HepG2 (cell line): ENCODE measurements around the gene UGT2B28. TPM values are rescaled to one million over a fixed set of nuclear protein-coding genes. Genes with fewer than 3 reads are reported as not detected.

Experiments used
- ATAC-seq: fragments of 200-7000 bp; cut with Tn5 transposase; 3 replicates; pipeline ENCODE4 v1.9.1; 2020; ENCODE audit warnings: mild to moderate bottlenecking, moderate library complexity
- BruUV-seq: library from RNA; stranded (reverse); fragments of 400-500 nt; replicated peaks from 2 replicates; lab custom pipeline; 2021; lab: Mats Ljungman, UMichigan
- CTCF ChIA-PET: fragments of 300-600 bp; formaldehyde crosslinking; extraction: SDS; loops from one replicate; lab custom pipeline; 2021; ENCODE audit warnings: low total read pairs, inconsistent platforms, low intra/inter-chr PET ratio; lab: Yijun Ruan, JAX
- POLR2A ChIA-PET: fragments of 350-600 bp; sonication (Branson Sonifier 250); formaldehyde crosslinking; loops from one replicate; lab custom pipeline; 2020; ENCODE audit warnings: antibody characterized with exemption, inconsistent platforms; lab: Yijun Ruan, JAX
- DNase-seq: peaks from one replicate; pipeline ENCODE4 v3.0.0-alpha.2; 2015; ENCODE audit warnings: low spot score
- FAIRE-seq: peaks from 3 replicates; lab custom pipeline; 2011; peaks lifted over from hg19 to GRCh38; lab: Jason Lieb, UNC
- H2AFZ ChIP-seq: one replicate; pipeline ENCODE4 v1.6.1; 2011; ENCODE audit warnings: low read length, inconsistent platforms
- H3K27ac ChIP-seq: fragments of 300-600 bp; 3 replicates; pipeline ENCODE4 v1.8.0; 2011; ENCODE audit warnings: mixed run types, mild to moderate bottlenecking, mixed read lengths, low read length, inconsistent platforms; ENCODE audit not compliant: insufficient read depth; ENCODE audit errors: extremely low read length
- H3K27me3 ChIP-seq, 2 experiments: fragments of 200-600 bp in 1 of 2; 2 replicates in 1 of 2; 3 replicates in 1 of 2; pipeline versions ENCODE4 v1.6.0 to v1.8.0; 2011; ENCODE audit warnings: low read length in 2 of 2, mild to moderate bottlenecking in 2 of 2, moderate library complexity in 2 of 2, inconsistent platforms in 1 of 2; ENCODE audit not compliant: insufficient read depth in 2 of 2, control insufficient read depth in 1 of 2
- H3K36me3 ChIP-seq, 2 experiments: fragments of 200-600 bp in 1 of 2; replicated peaks in 1 of 2; 2 replicates in 1 of 2; 3 replicates in 1 of 2; pipeline versions ENCODE4 v1.5.1 to v1.8.0; 2011; ENCODE audit warnings: low read length in 2 of 2, inconsistent platforms in 1 of 2; ENCODE audit not compliant: insufficient read depth in 2 of 2, control insufficient read depth in 1 of 2
- H3K4me1 ChIP-seq: 2 replicates; pipeline ENCODE4 v1.5.1; 2012; ENCODE audit warnings: low read length, inconsistent platforms; ENCODE audit not compliant: insufficient read depth
- H3K4me2 ChIP-seq: 2 replicates; pipeline ENCODE4 v1.6.0; 2011; ENCODE audit warnings: low read depth, low read length, inconsistent platforms
- H3K4me3 ChIP-seq, 3 experiments: fragments of 200-600 bp in 1 of 3; sonication (generic), shearing (Covaris generic) in 1 of 3; replicated peaks in 1 of 3; 2 replicates each; pipeline ENCODE4 v1.5.1; 2011 to 2016; ENCODE audit warnings: low read length in 3 of 3, inconsistent platforms in 2 of 3, low read depth in 2 of 3, mild to moderate bottlenecking in 2 of 3, control low read depth in 1 of 3, mixed read lengths in 1 of 3; ENCODE audit not compliant: insufficient read depth in 1 of 3
- H3K79me2 ChIP-seq: one replicate; pipeline ENCODE4 v1.6.1; 2011; ENCODE audit warnings: low read length, inconsistent platforms; ENCODE audit not compliant: insufficient read depth
- H3K9ac ChIP-seq: 2 replicates; pipeline ENCODE4 v1.6.0; 2011; ENCODE audit warnings: mild to moderate bottlenecking, low read depth, low read length, inconsistent platforms; ENCODE audit not compliant: insufficient read depth
- H3K9me3 ChIP-seq: 2 replicates; pipeline ENCODE4 v1.5.1; 2012; ENCODE audit warnings: mild to moderate bottlenecking, low read length
- H4K20me1 ChIP-seq: 2 replicates; pipeline ENCODE4 v1.6.0; 2011; ENCODE audit warnings: inconsistent platforms, mild to moderate bottlenecking, low read length, moderate library complexity; ENCODE audit not compliant: insufficient read depth
- ATRX ChIP-seq: sonication (generic); formaldehyde crosslinking; IDR thresholded peaks from 2 replicates; pipeline ENCODE4 v1.4.0; 2020; ENCODE audit warnings: missing genetic modification reagents, borderline replicate concordance
- BCLAF1 ChIP-seq: fragments of 450-650 bp; IDR thresholded peaks from 2 replicates; pipeline ENCODE4 v1.6.1; 2017; ENCODE audit warnings: mild to moderate bottlenecking
- CBX1 ChIP-seq: IDR thresholded peaks from one replicate; pipeline ENCODE4 v1.6.1; 2016; ENCODE audit warnings: antibody characterized with exemption, low read depth
- CEBPG ChIP-seq: IDR thresholded peaks from 2 replicates; pipeline ENCODE4 v1.6.1; 2016
- ETS1 ChIP-seq: sonication (generic); formaldehyde crosslinking; IDR thresholded peaks from 2 replicates; pipeline ENCODE4 v1.4.0; 2020; ENCODE audit warnings: missing genetic modification reagents
- FIP1L1 ChIP-seq: fragments of 200-400 bp; formaldehyde crosslinking; IDR thresholded peaks from 2 replicates; pipeline ENCODE4 v1.6.1; 2018; ENCODE audit warnings: low read depth, mild to moderate bottlenecking, low read length, moderate library complexity, borderline replicate concordance; ENCODE audit not compliant: insufficient read depth
- FOXJ3 ChIP-seq: sonication (generic); formaldehyde crosslinking; IDR thresholded peaks from 2 replicates; pipeline ENCODE4 v1.4.0; 2020; ENCODE audit warnings: missing genetic modification reagents, mild to moderate bottlenecking, borderline replicate concordance
- HMG20A ChIP-seq: IDR thresholded peaks from 2 replicates; pipeline ENCODE4 v1.6.1; 2016; ENCODE audit warnings: borderline replicate concordance
- MIER2 ChIP-seq: IDR thresholded peaks from 2 replicates; pipeline ENCODE4 v1.6.1; 2016; ENCODE audit warnings: missing biosample characterization, missing genetic modification reagents
- TFAP4 ChIP-seq: sonication (generic); IDR thresholded peaks from 2 replicates; pipeline ENCODE4 v1.6.1; 2016; ENCODE audit warnings: low read depth, borderline replicate concordance
- ZBTB33 ChIP-seq: sonication (generic); formaldehyde crosslinking; IDR thresholded peaks from 2 replicates; pipeline ENCODE4 v1.4.0; 2020; ENCODE audit warnings: missing genetic modification reagents
- ZNF652 ChIP-seq: IDR thresholded peaks from 2 replicates; pipeline ENCODE4 v1.6.1; 2016; ENCODE audit warnings: low read depth, borderline replicate concordance
- WGBS: methylation state at CpG from one replicate; pipeline ENCODE4 v1.1.6; 2017; ENCODE audit warnings: low lambda C conversion rate; 5-methylcytosine and 5-hydroxymethylcytosine counted together
- in situ Hi-C: cut with HindIII; loops from 2 replicates; pipeline ENCODE4 v1.10.0; 2017; ENCODE audit warnings: low pct_unique_long_range_greater_than_20kb; ENCODE audit not compliant: extremely low pct_ligation_motif_present
- intact Hi-C: fragments of 100-400 bp; cut with micrococcal nuclease; formaldehyde crosslinking; loops from one replicate; pipeline ENCODE4 v1.10.0; 2022; ENCODE audit not compliant: unreplicated experiment
- polyA plus RNA-seq, 8 experiments: library from polyadenylated mRNA; depleted of rRNA in 3 of 8; stranded (reverse) in 7 of 8; unstranded in 1 of 8; fragments of >200 nt; fragmentation: Illumina TruSeq in 4 of 8; extraction: Trizol in 4 of 8; gene quantifications; 2 replicates each; pipeline versions ENCODE4 v1.2.1 to v1.2.3, GENCODE V29; 2011 to 2016; ENCODE audit warnings: low read depth in 4 of 8, missing spikeins in 1 of 8, mixed read lengths in 1 of 8; ENCODE audit not compliant: insufficient read depth in 1 of 8
- total RNA-seq, 5 experiments: library from RNA; depleted of rRNA; stranded (reverse); fragments of >200 nt; fragmentation: Illumina TruSeq; extraction: Trizol; gene quantifications; 2 replicates each; pipeline ENCODE4 v1.2.3, GENCODE V29; 2016; ENCODE audit warnings: low read depth in 1 of 5

The UGT2B28 gene
- total and polyA plus RNA-seq, 2 of the 13 experiments (the other 11 are each of a cell fraction or from before 2014, with no cell fraction given), result not detected

GRCh38 chr4:69322055-69322454 lies 41.8 kb downstream of the UGT2B28 start (continued):
- TF ChIP-seq BCLAF1 (no peak), FOXJ3 (CRISPR knock-in tag) (no peak), MIER2 (CRISPR knock-in tag) (no peak), CBX1 (no peak), HMG20A (CRISPR knock-in tag) (no peak), ATRX (CRISPR knock-in tag) (no peak)

- no peaks in the 10 kb centered on the region for H3K9me3 ChIP-seq
- H3K9ac ChIP-seq, result no peak overlapping the region
- TF ChIP-seq CEBPG (CRISPR knock-in tag) (no peak), ZBTB33 (CRISPR knock-in tag) (no peak), TFAP4 (no peak), FIP1L1 (no peak), ETS1 (CRISPR knock-in tag) (no peak), ZNF652 (no peak)
- H3K4me1 ChIP-seq, result no peaks in the 10 kb centered on the region
- H2AFZ ChIP-seq, result no peak overlapping the region
- no peak overlapping the region for H3K4me3 ChIP-seq
- no peak for DNase-seq
- CTCF ChIA-PET, result no interaction called here
- WGBS, result 0% methylated on average over 2 of the region's 2 CpGs
- no peaks in the 10 kb centered on the region for H4K20me1 ChIP-seq
- no peak for FAIRE-seq
- in situ Hi-C loops, result loop anchor here (10.0 kb wide), 1 partner anchor 292 kb away; no protein-coding TSS in a partner anchor
- intact Hi-C loops, result no loop called here
- BruUV-seq, result no TSS peak
- POLR2A ChIA-PET, result no interaction called here
- H3K36me3 ChIP-seq, result no peaks in the 10 kb centered on the region
- ATAC-seq, result peak; percentile 67
- no peaks in the 10 kb centered on the region for H3K79me2 ChIP-seq
- H3K27ac ChIP-seq, result no peak overlapping the region
- no peak overlapping the region for H3K4me2 ChIP-seq
- H3K27me3 ChIP-seq, result no peaks in the 10 kb centered on the region
Measured at GRCh38 chr4:69323284-69323683, 43.0 kb downstream of the UGT2B28 start.
